Midbrain (tissue), 1 donor: Measurements from ENCODE around the gene TNFSF4.

ENCODE experiments used
- DNase-seq: peaks from one replicate; lab custom pipeline; 2025; lab: John Stamatoyannopoulos, UW

Gene TNFSF4

GRCh38 chr1:173210716-173211231 is 3.6 kb upstream of the TNFSF4 start:
- no peak for DNase-seq

GRCh38 chr1:173210283-173210682 is 3.2 kb upstream of the TNFSF4 start:
- no peak for DNase-seq

- DNase-seq = no peak
Measured at GRCh38 chr1:173208868-173209267, 1.7 kb upstream of the TNFSF4 start.

GRCh38 chr1:173208146-173208545 is 1.0 kb upstream of the TNFSF4 start:
- DNase-seq = no peak

- no peak for DNase-seq
Measured at GRCh38 chr1:173205146-173206051, 1.7 kb downstream of the TNFSF4 start.

- no peak for DNase-seq
Measured at GRCh38 chr1:173204693-173205092, 2.4 kb downstream of the TNFSF4 start.

- DNase-seq = peak; percentile 51
Measured at GRCh38 chr1:173202424-173203145, 4.5 kb downstream of the TNFSF4 start.

- peak; percentile 20 for DNase-seq
Measured at GRCh38 chr1:173201969-173202368, 5.2 kb downstream of the TNFSF4 start.

GRCh38 chr1:173195596-173196088 is 11.5 kb downstream of the TNFSF4 start:
- DNase-seq = no peak

GRCh38 chr1:173193639-173194038 is 13.5 kb downstream of the TNFSF4 start:
- DNase-seq = no peak

- no peak for DNase-seq
Measured at GRCh38 chr1:173191011-173191705, 16.0 kb downstream of the TNFSF4 start.

GRCh38 chr1:173190101-173190936 is 16.8 kb downstream of the TNFSF4 start:
- DNase-seq = peak; percentile 76

- no peak for DNase-seq
Measured at GRCh38 chr1:173187671-173188237, 19.4 kb downstream of the TNFSF4 start.

- DNase-seq = no peak
Measured at GRCh38 chr1:173181791-173182190, 25.3 kb downstream of the TNFSF4 start.

GRCh38 chr1:173176246-173176645 is 30.9 kb downstream of the TNFSF4 start:
- DNase-seq = no peak

- no peak for DNase-seq
Measured at GRCh38 chr1:173175514-173176145, 31.5 kb downstream of the TNFSF4 start.

- no peak for DNase-seq
Measured at GRCh38 chr1:173173388-173173787, 33.7 kb downstream of the TNFSF4 start.

- DNase-seq = no peak
Measured at GRCh38 chr1:173171152-173171551, 36.0 kb downstream of the TNFSF4 start.

- no peak for DNase-seq
Measured at GRCh38 chr1:173168941-173169340, 38.2 kb downstream of the TNFSF4 start.

- no peak for DNase-seq
Measured at GRCh38 chr1:173164686-173165085, 42.4 kb downstream of the TNFSF4 start.
